HG02759 (cell line): ENCODE data around the gene IL1RAP.
"Not testable (repeated sequence)": the region's sequence is repeated elsewhere in the genome, so short reads cannot be mapped to it uniquely, and the experiment has no call there.

Experiments
- ATAC-seq: cut with Tn5 transposase; IDR thresholded peaks from one replicate; pipeline ENCODE4 v1.9.1; 2021; ENCODE audit warnings: mild to moderate bottlenecking, moderate library complexity; ENCODE audit not compliant: unreplicated experiment

Gene IL1RAP

GRCh38 chr3:190506271-190506670 lies 7.6 kb upstream of the IL1RAP start:
- ATAC-seq = no peak

- no peak for ATAC-seq
Measured at GRCh38 chr3:190512666-190513065, 1.2 kb upstream of the IL1RAP start.

GRCh38 chr3:190514413-190515153 lies 698 bp downstream of the IL1RAP start:
- no peak for ATAC-seq

GRCh38 chr3:190516416-190516815 lies 2.5 kb downstream of the IL1RAP start:
- ATAC-seq = no peak

- no peak for ATAC-seq
Measured at GRCh38 chr3:190517687-190518086, 3.8 kb downstream of the IL1RAP start.

- ATAC-seq = not testable (repeated sequence)
Measured at GRCh38 chr3:190518531-190518930, 4.6 kb downstream of the IL1RAP start.

- ATAC-seq = no peak
Measured at GRCh38 chr3:190519886-190520285, 6.0 kb downstream of the IL1RAP start.

GRCh38 chr3:190521998-190522397 lies 8.1 kb downstream of the IL1RAP start:
- ATAC-seq = no peak

- no peak for ATAC-seq
Measured at GRCh38 chr3:190522621-190523222, 8.8 kb downstream of the IL1RAP start.

- no peak for ATAC-seq
Measured at GRCh38 chr3:190524942-190525341, 11.1 kb downstream of the IL1RAP start.

GRCh38 chr3:190525634-190526033 lies 11.7 kb downstream of the IL1RAP start:
- no peak for ATAC-seq

- no peak for ATAC-seq
Measured at GRCh38 chr3:190526787-190527762, 13.2 kb downstream of the IL1RAP start.

- no peak for ATAC-seq
Measured at GRCh38 chr3:190528706-190529105, 14.8 kb downstream of the IL1RAP start.

GRCh38 chr3:190531406-190531805 lies 17.5 kb downstream of the IL1RAP start:
- no peak for ATAC-seq

GRCh38 chr3:190532731-190533203 lies 18.9 kb downstream of the IL1RAP start:
- ATAC-seq = no peak

GRCh38 chr3:190533511-190534281 lies 19.8 kb downstream of the IL1RAP start:
- no peak for ATAC-seq

GRCh38 chr3:190534386-190534785 lies 20.5 kb downstream of the IL1RAP start:
- ATAC-seq = no peak

GRCh38 chr3:190534986-190535385 lies 21.1 kb downstream of the IL1RAP start:
- no peak for ATAC-seq

- ATAC-seq = no peak
Measured at GRCh38 chr3:190537146-190537545, 23.3 kb downstream of the IL1RAP start.

- ATAC-seq = no peak
Measured at GRCh38 chr3:190538288-190538687, 24.4 kb downstream of the IL1RAP start.

GRCh38 chr3:190539526-190539925 lies 25.6 kb downstream of the IL1RAP start:
- no peak for ATAC-seq
